IMR-90 (cell line): Measurements from ENCODE around the gene TP73.

Source experiments
- CTCF ChIP-seq: conservative IDR thresholded peaks from 2 replicates; pipeline ENCODE4 v1.5.1; 2012; ENCODE audit warnings: mild to moderate bottlenecking, low read depth, low read length, improper control_type of control experiment
- POLR2A ChIP-seq: IDR thresholded peaks from 2 replicates; pipeline ENCODE4 v1.6.1; 2012; ENCODE audit warnings: mild to moderate bottlenecking, low read depth, low read length

GRCh38 chr1:3740042-3740441 is 87.7 kb downstream of the TP73 start:
- TF ChIP-seq POLR2A (no peak), CTCF (no peak)
